Measurements from ENCODE around the gene FPR1.
A peak's percentile ranks its signal among the peaks of the same experiment; 100 is the strongest.

FPR1 gene

GRCh38 chr19:51751655-51752054 is at the start of gene FPR1:
TSS of gene FPR1 (minus strand) at chr19:51751878. CDS start at chr19:51746994, 4,884 bp downstream.
- DNase-seq = no peak

DNA sequence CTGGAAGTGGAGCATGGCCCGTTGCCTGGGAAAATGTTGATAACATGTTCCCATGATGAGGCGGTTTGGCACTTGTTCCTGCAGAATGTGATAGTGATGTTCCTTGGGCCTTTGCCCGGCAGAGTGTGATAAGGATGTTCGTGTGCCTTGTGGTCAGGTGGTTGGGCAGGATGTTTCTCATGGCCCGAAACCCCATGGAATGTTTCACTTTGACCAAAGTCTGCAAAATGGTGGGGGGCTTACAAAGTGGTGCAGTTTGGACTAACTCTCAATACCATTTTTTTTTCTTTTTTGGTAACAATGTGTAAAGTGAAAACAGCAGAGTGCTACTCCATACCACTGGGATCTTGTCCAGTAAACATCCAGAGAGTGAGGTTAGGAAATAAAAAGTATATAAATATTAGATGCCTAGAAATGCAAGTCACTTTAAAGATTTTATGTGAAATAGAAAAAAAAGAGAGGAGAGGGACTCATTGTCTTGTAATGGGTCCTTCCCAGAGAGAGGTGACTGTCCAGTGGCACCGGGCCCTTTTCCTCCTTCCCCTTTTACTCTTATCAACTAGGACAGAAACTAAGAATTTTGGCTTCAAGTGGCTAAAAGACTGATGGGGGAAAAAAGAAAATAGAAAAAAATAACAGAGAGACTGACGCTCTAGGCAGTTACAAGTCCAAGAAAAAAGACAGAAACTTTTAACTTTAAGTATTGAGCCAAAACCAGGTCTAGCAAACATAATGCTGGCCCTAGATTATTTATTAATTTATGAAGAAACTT is 49.0 kb upstream of the FPR1 start:
- DNase-seq = no peak

- DNase-seq = no peak
Observed at GRCh38 chr19:51799774-51800472, 48.2 kb upstream of the FPR1 start.

DNA sequence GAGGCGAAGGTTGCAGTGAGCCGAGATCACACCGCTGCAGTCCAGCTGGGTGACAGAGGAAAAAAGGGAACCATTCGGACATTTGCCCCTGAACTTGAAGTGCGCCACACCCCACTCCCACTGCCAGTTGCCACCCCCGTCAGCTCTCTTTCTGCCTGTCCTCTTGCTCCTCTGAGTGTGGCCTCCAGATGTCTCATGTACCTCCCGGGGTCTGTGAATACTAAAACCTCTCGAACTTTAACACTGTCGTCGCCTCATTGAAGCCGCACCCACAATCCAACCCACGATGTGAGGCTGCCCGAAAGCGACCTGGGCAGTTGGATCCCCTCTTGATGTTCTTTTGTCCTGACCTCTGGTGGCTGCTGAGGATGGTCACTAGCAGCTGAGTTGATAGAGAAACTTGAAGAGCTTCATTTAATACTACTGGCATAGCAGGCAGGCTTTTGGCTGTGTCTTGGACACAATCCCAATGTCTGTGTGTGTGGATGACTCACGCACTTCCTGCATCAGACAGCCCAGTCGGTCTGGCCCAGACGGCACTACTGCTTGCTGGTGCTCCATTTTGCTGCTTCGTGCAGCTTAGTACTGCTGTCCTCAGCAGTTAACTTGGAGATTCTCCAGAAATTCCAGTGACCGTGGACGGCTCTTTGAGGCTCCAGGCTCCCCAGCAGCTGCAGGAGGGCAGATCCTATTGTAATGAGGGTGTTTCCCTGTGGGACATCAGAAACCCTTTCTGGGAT is 47.5 kb upstream of the FPR1 start:
- DNase-seq = no peak

DNA sequence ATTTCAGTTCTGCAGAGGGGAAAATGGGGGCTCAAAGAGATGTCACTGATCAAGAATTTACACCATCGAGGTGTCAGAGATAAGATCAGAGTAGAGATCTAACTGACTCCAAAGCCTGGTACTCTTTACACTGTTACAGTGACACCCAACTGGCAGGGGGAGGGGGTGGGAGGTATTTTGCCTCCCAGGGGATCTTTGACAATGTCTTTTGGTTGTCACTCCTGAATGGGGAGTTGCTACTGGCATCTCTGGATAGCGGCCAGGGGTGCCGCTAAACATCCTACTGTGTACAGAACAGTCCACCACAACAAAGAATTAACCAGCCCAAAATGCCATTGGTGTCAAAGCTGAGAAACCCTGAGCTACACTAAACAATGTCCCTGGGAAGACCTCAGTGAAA is 46.4 kb upstream of the FPR1 start:
- no peak for DNase-seq

GRCh38 chr19:51797480-51797879 is 45.8 kb upstream of the FPR1 start:
- DNase-seq = no peak

DNA sequence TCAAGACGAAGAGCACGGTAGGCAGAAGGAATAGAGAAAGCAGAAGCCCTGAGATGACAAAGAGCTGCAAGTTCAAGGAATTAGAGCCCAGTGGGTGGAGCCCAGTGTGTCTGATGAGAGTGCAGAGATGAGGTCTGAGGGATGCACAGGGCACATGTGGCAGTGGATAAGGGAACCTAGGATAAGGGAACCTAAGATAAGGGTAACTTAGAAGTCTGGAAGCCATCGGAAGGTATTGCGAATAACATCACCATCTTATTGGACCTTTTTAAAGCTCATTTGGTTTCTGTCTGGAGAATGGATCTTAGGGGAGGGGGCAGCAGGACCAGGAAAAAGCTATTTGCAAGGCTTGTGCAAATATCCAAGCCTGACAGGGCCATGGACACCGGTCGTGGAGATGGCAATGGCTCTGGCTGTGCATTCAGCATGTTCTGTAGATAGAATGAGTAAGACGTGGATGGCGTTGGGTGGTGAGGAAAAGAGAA is 44.6 kb upstream of the FPR1 start:
- no peak for DNase-seq

GRCh38 chr19:51794885-51795490 is 43.3 kb upstream of the FPR1 start, which contains the start of gene FPR3:
TSS of gene FPR3 (plus strand) at chr19:51795157. CDS start at chr19:51823749, 28,592 bp downstream.
- no peak for DNase-seq

GRCh38 chr19:51793994-51794393 is 42.3 kb upstream of the FPR1 start:
- DNase-seq = no peak

GRCh38 chr19:51792932-51793331 is 41.3 kb upstream of the FPR1 start:
- no peak for DNase-seq

DNA sequence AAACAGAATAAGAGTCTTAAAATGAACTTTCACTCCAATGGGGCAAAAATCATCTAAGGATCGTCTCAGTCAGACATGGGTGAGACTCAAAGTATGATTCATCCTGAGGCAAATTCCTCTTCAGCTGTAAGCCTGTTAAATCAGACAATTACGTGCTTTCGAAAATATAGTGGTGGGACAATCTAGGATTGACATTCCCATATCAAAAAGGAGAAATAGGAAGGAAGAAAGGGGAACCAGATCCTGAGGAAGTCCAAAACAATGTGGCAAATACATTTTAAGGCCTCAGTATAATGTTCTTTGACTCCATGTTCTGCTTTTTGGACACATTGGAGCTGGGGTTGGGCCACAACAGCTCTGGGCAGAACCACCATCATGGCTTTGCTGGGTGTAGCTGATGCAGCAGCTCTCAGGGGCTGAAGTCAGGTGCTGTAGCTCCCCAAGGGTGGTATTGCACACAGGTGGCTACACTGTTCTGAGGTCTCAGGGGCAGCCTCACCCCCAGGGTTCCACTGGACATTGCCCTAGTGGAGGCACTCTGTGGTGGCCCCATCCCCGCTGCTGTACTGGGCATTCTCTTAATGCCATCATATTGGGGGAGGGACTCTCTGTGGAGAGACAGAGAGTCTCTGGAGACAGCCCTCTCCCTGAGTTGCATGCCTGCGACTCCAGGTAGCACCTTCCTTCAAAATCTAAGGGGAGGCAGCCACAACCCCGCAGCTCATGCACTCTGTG is 37.5 kb upstream of the FPR1 start:
- DNase-seq = no peak

DNA sequence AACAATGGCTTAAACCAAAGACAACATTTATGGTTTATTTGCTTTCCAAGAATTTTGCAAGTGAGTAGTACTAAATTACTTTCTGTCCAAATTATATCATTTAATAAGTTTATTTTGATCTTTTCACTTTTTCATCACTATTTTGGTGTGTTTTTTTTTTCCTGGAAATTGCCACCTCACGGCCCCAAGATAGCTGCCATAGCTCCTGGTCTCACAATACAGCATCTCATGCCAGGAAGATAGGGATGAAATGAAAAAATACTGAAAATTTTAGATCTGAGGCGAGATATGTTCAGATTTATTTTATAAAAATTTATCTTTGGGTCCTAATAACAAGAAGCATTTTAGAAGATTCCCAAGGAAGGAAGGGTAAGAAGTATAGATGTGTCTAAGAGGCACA is 36.4 kb upstream of the FPR1 start:
- DNase-seq = no peak

- no peak for DNase-seq
Observed at GRCh38 chr19:51786646-51787494, 35.2 kb upstream of the FPR1 start.

GRCh38 chr19:51784922-51785690 is 33.4 kb upstream of the FPR1 start:
- DNase-seq = peak; percentile 28

- no peak for DNase-seq
Observed at GRCh38 chr19:51784109-51784785, 32.6 kb upstream of the FPR1 start.

DNA sequence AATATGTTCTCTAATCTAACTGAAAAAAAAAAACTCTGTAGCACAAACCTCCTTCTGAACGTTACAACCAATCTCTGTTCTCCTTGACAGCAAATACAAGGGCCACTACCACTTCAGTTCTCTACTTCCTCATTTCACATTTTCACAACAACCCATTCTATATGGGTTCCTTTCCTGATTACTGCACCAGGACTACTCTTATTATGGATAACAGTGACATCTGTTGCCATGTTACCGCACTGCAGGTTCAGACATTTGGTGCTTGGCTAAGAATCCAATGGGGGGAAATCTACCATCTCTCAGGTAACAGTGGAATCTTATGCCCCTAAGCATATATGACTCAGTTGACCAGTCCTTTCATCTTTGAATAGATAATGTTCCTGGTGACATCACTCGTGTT is 31.7 kb upstream of the FPR1 start:
- DNase-seq = no peak

GRCh38 chr19:51781999-51782398 is 30.3 kb upstream of the FPR1 start:
- DNase-seq = no peak

DNA sequence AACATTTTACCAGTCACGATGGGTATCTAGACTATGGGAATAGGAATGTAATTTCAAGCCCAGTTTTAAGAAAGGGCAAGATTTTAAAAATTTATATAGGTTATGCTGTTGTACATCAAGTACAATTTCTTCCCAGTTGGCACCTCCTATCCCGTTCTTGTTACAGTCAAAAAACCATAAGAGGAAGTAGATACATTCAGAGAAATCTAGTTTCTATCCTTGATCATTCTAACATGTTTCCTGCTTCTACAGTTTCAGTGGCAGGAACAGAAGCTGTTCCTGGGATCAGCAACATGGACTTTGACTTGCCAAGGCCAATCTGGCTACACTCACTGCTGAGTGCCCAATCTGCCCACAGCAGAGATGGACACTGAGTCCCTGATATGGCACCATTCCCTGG is 28.6 kb upstream of the FPR1 start:
- no peak for DNase-seq

DNA sequence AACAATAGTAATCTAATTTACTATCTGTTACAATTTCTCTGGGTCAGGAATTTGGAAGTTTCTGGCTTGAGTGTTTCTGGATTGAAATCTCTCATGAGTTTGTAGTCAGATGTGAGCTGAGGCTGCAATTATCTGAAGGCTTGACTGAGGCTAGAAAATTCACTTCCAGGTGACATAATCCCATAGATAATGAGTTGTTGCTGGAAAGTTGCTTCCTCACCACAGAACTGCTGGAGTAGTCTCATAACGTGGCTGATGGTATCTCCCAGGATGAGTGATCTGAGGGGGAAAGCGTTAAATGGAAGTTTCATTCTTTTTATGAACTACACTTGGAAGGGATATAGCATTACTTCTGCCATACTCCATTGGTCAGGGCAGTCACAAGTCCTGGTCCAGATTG is 28.0 kb upstream of the FPR1 start:
- DNase-seq = no peak

DNA sequence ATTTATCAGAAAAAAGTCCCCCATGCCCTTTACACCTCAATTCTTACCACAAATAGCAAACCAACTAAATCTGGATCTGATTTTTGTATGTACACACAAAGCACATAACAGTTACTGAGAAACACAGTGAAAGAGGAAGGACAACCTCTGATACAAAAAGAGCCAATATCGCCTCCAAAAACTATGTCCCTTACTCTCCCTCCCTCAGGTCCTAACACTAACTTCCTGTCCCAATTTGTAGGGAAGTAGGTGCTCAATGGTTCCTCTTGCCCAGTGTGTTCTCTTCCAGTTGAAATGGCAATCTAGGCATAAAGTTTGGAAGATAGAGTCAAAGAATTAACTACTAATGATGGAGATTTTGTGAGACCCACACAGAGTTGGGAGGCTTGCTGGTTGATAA is 27.5 kb upstream of the FPR1 start:
- no peak for DNase-seq
